Heart left ventricle (tissue), 16 donors: ENCODE measurements around the gene CBFA2T3. TPM values are rescaled to one million over a fixed set of nuclear protein-coding genes. Genes with fewer than 3 reads are reported as not detected.

Experiments
- ATAC-seq, 4 donors: fragments of 200-7000 bp; cut with Tn5 transposase; one replicate each; pipeline ENCODE4 v1.9.1; 2020 to 2022; ENCODE audit warnings: moderate library complexity in 4 of 4, mild to moderate bottlenecking in 3 of 4, moderate number of reproducible peaks in 1 of 4
- DNase-seq, 5 donors: peaks; one replicate each; pipeline ENCODE4 v3.0.0-alpha.2; 2020
- H3K27ac ChIP-seq, 12 donors: fragments of 200-600 bp; sonication (generic) in 4 of 12; one replicate each; pipeline versions ENCODE4 v1.5.0 to v1.8.0; 2016 to 2022; ENCODE audit warnings: mild to moderate bottlenecking in 2 of 12
- H3K27me3 ChIP-seq, 9 donors: fragments of 200-600 bp; sonication (generic) in 2 of 9; one replicate each; pipeline versions ENCODE4 v1.5.1 to v1.8.0; 2016 to 2022; ENCODE audit warnings: mild to moderate bottlenecking in 3 of 9
- H3K36me3 ChIP-seq, 9 donors: fragments of 200-600 bp; sonication (generic) in 2 of 9; one replicate each; pipeline versions ENCODE4 v1.5.0 to v1.8.0; 2018 to 2022; ENCODE audit warnings: mild to moderate bottlenecking in 2 of 9
- H3K4me1 ChIP-seq, 12 donors: fragments of 200-600 bp; sonication (generic) in 4 of 12; one replicate each; pipeline versions ENCODE4 v1.5.0 to v1.8.0; 2016 to 2022; ENCODE audit warnings: mild to moderate bottlenecking in 3 of 12
- H3K4me3 ChIP-seq, 12 donors: fragments of 200-600 bp; sonication (generic) in 4 of 12; one replicate each; pipeline versions ENCODE4 v1.5.0 to v1.8.0; 2017 to 2022; ENCODE audit warnings: mild to moderate bottlenecking in 9 of 12, moderate library complexity in 4 of 12
- H3K9me3 ChIP-seq, 12 donors: fragments of 200-600 bp; sonication (generic) in 4 of 12; one replicate each; pipeline versions ENCODE4 v1.5.0 to v1.8.0; 2016 to 2022; ENCODE audit warnings: mild to moderate bottlenecking in 1 of 12
- CTCF ChIP-seq, 12 donors: fragments of 200-600 bp; sonication (generic) in 4 of 12; IDR thresholded peaks; one replicate each; pipeline versions ENCODE4 v1.5.0 to v1.8.0; 2018 to 2022; ENCODE audit warnings: antibody characterized with exemption in 12 of 12, mild to moderate bottlenecking in 5 of 12
- POLR2A ChIP-seq, 2 donors: fragments of 450-650 bp; IDR thresholded peaks; one replicate each; pipeline ENCODE4 v1.6.1; 2017; ENCODE audit warnings: antibody characterized with exemption in 2 of 2, mild to moderate bottlenecking in 2 of 2, moderate library complexity in 2 of 2
- WGBS, 4 donors: extraction: QIAGEN DNeasy Blood & Tissue Kit in 2 of 4; methylation state at CpG; one replicate each; pipeline versions ENCODE4 v1.1.5 to v1.1.7; 2013 to 2018; 5-methylcytosine and 5-hydroxymethylcytosine counted together
- intact Hi-C, 10 donors: fragments of 100-400 bp; cut with DNase I; formaldehyde crosslinking; loops; one replicate each; pipeline versions ENCODE4 v1.11.1 to v1.14.2; 2022
- polyA plus RNA-seq, 2 donors: library from polyadenylated mRNA; stranded (reverse); fragments of 200-250 nt; gene quantifications; one replicate each; pipeline ENCODE4 v1.2.3, GENCODE V29; 2013
- total RNA-seq, 9 donors: library from RNA; depleted of rRNA in 2 of 9; stranded (reverse); fragments of >200 nt in 2 of 9; fragmentation: NEBNext Ultra II Directional in 3 of 9; extraction: Animal tissue kit (Norgen Biotek cat#: 25700) in 3 of 9; gene quantifications; one replicate each; pipeline versions ENCODE4 v1.1.0 to v1.2.4, GENCODE V29; 2016 to 2023
- donor health status: ischemic (EF 13 %, LVEDD 7.1; RV severe dilation, severe dysfunction).
- donor health status: healthy with polysubstance abuse.
- donor health status: DM: no; HTN: yes; CAD: no.
- donor health status: DM: no; HTN: no; CAD: no.
- donor health status: ischemic (EF 25% LVEDD 6.9; RV normal size, moderate dysfunction).
- donor health status: ischemic (EF 25% LVEDD 5.7; RV mildly dilated, moderate dysfunction).
- donor health status: healthy.
- donor health status: DM: yes; HTN: yes; CAD: no.
- donor health status: ischemic (EF 35%, LVEDD 5.7; RV mildly dilated, moderate dysfunction).
- donor health status: nonischemic (EF 11% LVEDD 7.7; RV severe dilation, severe dysfunction).
- donor health status: DM: yes; HTN: yes; CAD: no.
- donor health status: PGD.
- donor health status: ischemic (EF 29% LVEDD 5.4; RV normal size, mild dysfunction).
- donor health status: nonischemic (EF 23%, LVEDD 6.1; RV moderate dilation, normal function).

Gene CBFA2T3
- total and polyA plus RNA-seq, 11 donors = 5.0 to 12.0 (median 5.8) TPM

DNA sequence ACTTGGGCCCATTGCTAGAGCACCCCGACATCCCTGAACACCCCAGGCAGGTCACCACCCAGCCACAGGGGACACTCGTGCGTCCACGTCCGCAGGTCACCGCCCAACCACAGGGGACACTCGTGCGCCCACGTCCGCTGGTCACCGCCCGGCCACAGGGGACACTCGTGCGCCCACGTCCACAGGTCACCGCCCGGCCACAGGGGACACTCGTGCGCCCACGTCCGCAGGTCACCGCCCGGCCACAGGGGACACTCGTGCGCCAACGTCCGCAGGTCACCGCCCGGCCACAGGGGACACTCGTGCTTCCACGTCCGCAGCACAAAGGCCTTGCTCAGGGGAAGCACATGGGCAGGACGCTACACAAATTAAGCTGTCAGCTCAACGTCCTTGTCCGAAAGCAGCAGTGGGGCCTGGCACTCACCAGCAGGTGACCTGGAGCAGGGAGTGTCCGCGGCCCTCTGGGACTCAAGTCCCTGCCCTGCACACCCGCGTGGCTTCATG is 137.9 kb downstream of the CBFA2T3 start:
- ATAC-seq = no peak
- DNase-seq = no peak
- WGBS, 4 donors = 77 to 94% (median 90%) methylated on average over 16 to 39 of the region's 39 CpGs
- intact Hi-C loops = no loop called here
- no peaks in the 10 kb centered on the region for H3K9me3 ChIP-seq
- H3K4me3 ChIP-seq = no peak overlapping the region
- no peak overlapping the region for H3K27ac ChIP-seq
- H3K36me3 ChIP-seq = peaks cover 0 to 54% (median 27%) of the 10 kb centered on the region in 9 donors
- TF ChIP-seq POLR2A (IDR thresholded peaks at IDR 0.05) (no peak), CTCF (IDR thresholded peaks at IDR 0.05) (peak in 7 of 12 donors; percentile 9 to 34 (median 18))
- no peaks in the 10 kb centered on the region for H3K27me3 ChIP-seq
- no peaks in the 10 kb centered on the region for H3K4me1 ChIP-seq

DNA sequence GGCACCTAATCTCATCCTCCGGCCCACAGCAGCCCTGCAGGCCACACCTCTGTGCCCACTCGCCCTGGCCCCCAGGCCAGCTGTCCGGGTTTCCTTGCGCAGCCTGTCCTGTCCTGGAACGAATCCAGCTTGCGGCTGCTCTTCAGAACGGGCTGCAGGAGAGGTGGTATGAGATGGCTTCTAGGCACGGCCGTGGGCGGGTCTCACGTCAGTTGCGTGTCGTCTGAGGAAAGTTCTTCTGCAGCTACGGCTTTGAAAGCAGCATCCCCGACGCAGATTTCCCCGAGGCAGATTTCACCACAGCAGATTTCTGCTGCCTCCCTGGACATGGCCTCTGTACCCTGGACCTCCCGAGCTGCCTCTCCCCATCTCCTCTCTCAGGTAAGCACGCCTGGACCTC is 138.4 kb downstream of the CBFA2T3 start:
- intact Hi-C loops = no loop called here
- no peak overlapping the region for H3K4me3 ChIP-seq
- no peaks in the 10 kb centered on the region for H3K9me3 ChIP-seq
- DNase-seq (no peak), ATAC-seq (no peak)
- no peaks in the 10 kb centered on the region for H3K27me3 ChIP-seq
- WGBS, 4 donors = 90 to 93% (median 92%) methylated on average over 19 of the region's 19 CpGs
- no peak for TF ChIP-seq CTCF (IDR thresholded peaks at IDR 0.05)
- TF ChIP-seq POLR2A (IDR thresholded peaks at IDR 0.05) = no peak
- peaks cover 0 to 54% (median 27%) of the 10 kb centered on the region in 9 donors for H3K36me3 ChIP-seq
- no peaks in the 10 kb centered on the region for H3K4me1 ChIP-seq
- no peak overlapping the region for H3K27ac ChIP-seq

DNA sequence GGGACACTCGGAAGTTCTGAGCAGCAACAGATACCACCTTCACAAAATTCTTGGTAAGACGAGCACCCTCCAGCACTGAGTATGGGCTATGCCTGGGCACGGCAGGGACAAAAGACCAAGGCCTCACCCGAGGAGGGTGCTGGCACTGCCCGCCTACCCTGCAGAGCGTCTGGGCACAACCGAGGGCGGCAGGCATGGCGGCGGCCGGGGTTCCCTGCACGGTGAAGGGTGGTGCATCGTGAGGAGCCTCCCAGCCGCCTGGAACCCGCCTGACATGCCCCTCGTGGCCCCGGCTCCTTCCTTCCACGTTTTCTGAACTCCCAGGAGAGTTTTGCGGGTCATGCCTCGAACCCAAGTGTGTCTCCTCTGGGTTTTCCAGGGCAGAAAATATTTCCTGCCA is 139.2 kb downstream of the CBFA2T3 start:
- H3K9me3 ChIP-seq = no peaks in the 10 kb centered on the region
- H3K4me1 ChIP-seq = no peaks in the 10 kb centered on the region
- DNase-seq (no peak), ATAC-seq (no peak)
- intact Hi-C loops = no loop called here
- H3K27ac ChIP-seq = no peak overlapping the region
- TF ChIP-seq CTCF (IDR thresholded peaks at IDR 0.05) (no peak), POLR2A (IDR thresholded peaks at IDR 0.05) (no peak)
- peaks cover 0 to 54% (median 26%) of the 10 kb centered on the region in 9 donors for H3K36me3 ChIP-seq
- H3K4me3 ChIP-seq = no peak overlapping the region
- no peaks in the 10 kb centered on the region for H3K27me3 ChIP-seq
- WGBS, 4 donors = 89 to 97% (median 91%) methylated on average over 15 to 20 of the region's 20 CpGs

GRCh38 chr16:88836791-88837190 is 140.2 kb downstream of the CBFA2T3 start:
- intact Hi-C loops = no loop called here
- TF ChIP-seq CTCF (IDR thresholded peaks at IDR 0.05) = no peak
- no peak for TF ChIP-seq POLR2A (IDR thresholded peaks at IDR 0.05)
- Histone ChIP-seq H3K27me3 (no peaks in the 10 kb centered on the region), H3K4me1 (no peaks in the 10 kb centered on the region), H3K9me3 (no peaks in the 10 kb centered on the region), H3K4me3 (no peak overlapping the region), H3K36me3 (peaks cover 0 to 47% (median 21%) of the 10 kb centered on the region in 9 donors), H3K27ac (no peak overlapping the region)
- WGBS, 4 donors = 94 to 100% (median 97%) methylated on average over 10 to 17 of the region's 17 CpGs
- DNase-seq (no peak), ATAC-seq (no peak)
